Tibial artery (tissue), 4 donors: ENCODE data around the gene HSF2BP.
"Not testable (repeated sequence)": the region's sequence is repeated elsewhere in the genome, so short reads cannot be mapped to it uniquely, and the experiment has no call there.

Experiments
- DNase-seq, 2 donors: peaks; one replicate each; pipeline ENCODE4 v3.0.0-alpha.2; 2019
- H3K27ac ChIP-seq, 2 donors: fragments of 200-600 bp; sonication (generic) in 1 of 2; 1 replicate in 1 of 2; 2 replicates in 1 of 2; pipeline ENCODE4 v1.5.1; 2018 to 2019; ENCODE audit warnings: mild to moderate bottlenecking in 1 of 2
- H3K27me3 ChIP-seq, 2 donors: fragments of 200-600 bp; sonication (generic) in 1 of 2; one replicate each; pipeline versions ENCODE4 v1.5.1 to v1.6.0; 2016 to 2019
- H3K36me3 ChIP-seq, 3 donors: fragments of 200-600 bp; sonication (generic) in 2 of 3; one replicate each; pipeline ENCODE4 v1.5.1; 2016 to 2019; ENCODE audit warnings: mild to moderate bottlenecking in 2 of 3
- H3K4me1 ChIP-seq, 4 donors: fragments of 200-600 bp; sonication (generic) in 2 of 4; 1 replicate in 3 of 4; 2 replicates in 1 of 4; pipeline ENCODE4 v1.5.1; 2016 to 2019
- H3K4me3 ChIP-seq, 2 donors: fragments of 200-600 bp; sonication (generic) in 1 of 2; 1 replicate in 1 of 2; 2 replicates in 1 of 2; pipeline ENCODE4 v1.5.1; 2018 to 2019; ENCODE audit warnings: mild to moderate bottlenecking in 2 of 2
- H3K9me3 ChIP-seq, 3 donors: fragments of 200-600 bp; sonication (generic) in 1 of 3; one replicate each; pipeline ENCODE4 v1.5.1; 2016 to 2019
- CTCF ChIP-seq, 2 experiments: fragments of 200-600 bp in 1 of 2; fragments of 450-650 bp in 1 of 2; IDR thresholded peaks; one replicate each; pipeline ENCODE4 v1.5.1; 2017 to 2019; ENCODE audit warnings: antibody characterized with exemption in 2 of 2, mild to moderate bottlenecking in 1 of 2, moderate library complexity in 1 of 2
- intact Hi-C: fragments of 100-400 bp; cut with DNase I; formaldehyde crosslinking; loops from one replicate; pipeline ENCODE4 v1.15.0; 2023; ENCODE audit warnings: low total_unique reads

The HSF2BP gene

DNA sequence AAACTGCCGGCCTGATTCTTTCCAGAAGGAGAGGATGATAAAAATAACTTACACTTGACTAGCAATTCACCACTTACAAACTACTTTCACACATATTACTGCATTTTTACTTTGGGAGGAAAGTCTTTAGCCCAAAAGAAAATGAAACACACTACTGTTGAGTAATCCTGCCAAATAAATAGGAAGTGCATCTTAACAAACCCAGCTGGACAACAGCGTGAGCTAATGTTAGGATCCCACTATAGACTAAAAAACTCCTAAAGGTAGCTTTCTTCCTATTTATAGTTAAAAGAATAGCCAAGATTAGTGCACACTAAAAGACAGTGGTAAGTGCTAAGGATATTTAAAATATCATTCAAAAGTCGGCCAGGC, 83.8 kb downstream of the HSF2BP start:
- no peak overlapping the region for H3K4me3 ChIP-seq
- peaks cover 0 to 18% (median 6%) of the 10 kb centered on the region in 4 donors for H3K4me1 ChIP-seq
- no peaks in the 10 kb centered on the region for H3K9me3 ChIP-seq
- H3K27ac ChIP-seq: peak overlapping the region; percentile 71 to 81
- no peak for TF ChIP-seq CTCF (IDR thresholded peaks at IDR 0.05)
- intact Hi-C loops: no loop called here
- no peaks in the 10 kb centered on the region for H3K27me3 ChIP-seq
- H3K36me3 ChIP-seq: no peaks in the 10 kb centered on the region
- no peak for DNase-seq

GRCh38 chr21:43574741-43575472, 84.4 kb downstream of the HSF2BP start:
- Histone ChIP-seq H3K4me1 (peaks cover 0 to 18% (median 6%) of the 10 kb centered on the region in 4 donors), H3K36me3 (no peaks in the 10 kb centered on the region), H3K27ac (peak overlapping the region; percentile 71 to 81), H3K4me3 (no peak overlapping the region), H3K27me3 (no peaks in the 10 kb centered on the region), H3K9me3 (no peaks in the 10 kb centered on the region)
- TF ChIP-seq CTCF (IDR thresholded peaks at IDR 0.05): no peak
- intact Hi-C loops: no loop called here
- DNase-seq: peak; percentile 63 to 88

DNA sequence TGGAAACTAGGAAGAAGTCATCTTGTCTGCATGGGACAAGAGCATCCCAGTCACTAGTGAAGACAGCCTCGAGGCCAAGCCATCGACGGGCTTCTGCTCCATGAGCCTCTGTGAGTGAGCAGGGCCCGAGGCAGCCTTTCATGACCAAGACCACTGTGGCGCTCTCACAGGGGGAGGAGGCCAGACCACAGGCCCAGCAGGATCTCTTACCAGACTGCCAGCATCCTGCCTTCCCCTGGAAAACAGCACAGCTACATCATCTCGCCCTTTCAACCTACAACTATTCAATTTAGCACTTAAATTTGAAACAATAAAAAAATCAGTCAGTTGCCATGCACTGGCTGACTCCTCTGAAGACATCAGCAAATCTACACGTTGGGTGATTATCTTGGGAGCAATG, 85.4 kb downstream of the HSF2BP start:
- Histone ChIP-seq H3K4me3 (no peak overlapping the region), H3K27ac (peak overlapping the region; percentile 71 to 81), H3K27me3 (no peaks in the 10 kb centered on the region), H3K9me3 (no peaks in the 10 kb centered on the region), H3K4me1 (peaks cover 0 to 18% (median 6%) of the 10 kb centered on the region in 4 donors), H3K36me3 (no peaks in the 10 kb centered on the region)
- intact Hi-C loops: no loop called here
- TF ChIP-seq CTCF (IDR thresholded peaks at IDR 0.05): no peak
- no peak for DNase-seq

GRCh38 chr21:43572446-43572845, 86.8 kb downstream of the HSF2BP start:
- no peaks in the 10 kb centered on the region for H3K36me3 ChIP-seq
- H3K4me3 ChIP-seq: no peak overlapping the region
- intact Hi-C loops: no loop called here
- no peaks in the 10 kb centered on the region for H3K27me3 ChIP-seq
- H3K27ac ChIP-seq: no peak overlapping the region
- H3K9me3 ChIP-seq: no peaks in the 10 kb centered on the region
- peaks cover 0 to 18% (median 6%) of the 10 kb centered on the region in 4 donors for H3K4me1 ChIP-seq
- DNase-seq: no peak
- no peak for TF ChIP-seq CTCF (IDR thresholded peaks at IDR 0.05)

GRCh38 chr21:43571976-43572375, 87.3 kb downstream of the HSF2BP start:
- H3K27ac ChIP-seq: no peak overlapping the region
- H3K27me3 ChIP-seq: no peaks in the 10 kb centered on the region
- no peak for TF ChIP-seq CTCF (IDR thresholded peaks at IDR 0.05)
- no peak for DNase-seq
- peaks cover 0 to 18% (median 6%) of the 10 kb centered on the region in 4 donors for H3K4me1 ChIP-seq
- H3K36me3 ChIP-seq: no peaks in the 10 kb centered on the region
- H3K4me3 ChIP-seq: no peak overlapping the region
- no peaks in the 10 kb centered on the region for H3K9me3 ChIP-seq
- intact Hi-C loops: no loop called here

DNA sequence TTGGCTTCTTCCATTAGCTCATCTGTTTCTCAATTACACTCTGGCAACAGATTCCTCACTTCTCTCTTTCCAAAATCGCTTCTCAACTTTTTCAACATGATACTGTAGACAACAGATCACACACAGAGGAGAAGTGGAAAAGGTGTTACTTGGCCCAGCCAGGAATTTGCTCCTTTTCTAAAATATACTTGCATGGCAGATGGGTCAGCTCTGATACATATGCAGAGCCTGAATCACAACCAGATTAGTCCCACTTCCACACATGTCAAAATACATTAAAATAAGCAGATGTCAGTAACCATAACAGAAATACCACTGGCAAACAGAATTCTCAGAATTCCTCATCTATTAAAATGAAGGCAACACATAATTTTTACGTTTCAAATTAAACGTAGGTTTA, 89.1 kb downstream of the HSF2BP start:
- H3K36me3 ChIP-seq, H3K27ac ChIP-seq, H3K9me3 ChIP-seq, H3K4me3 ChIP-seq, DNase-seq, intact Hi-C loops, H3K27me3 ChIP-seq: not testable (repeated sequence)
- H3K4me1 ChIP-seq: peaks cover 0 to 11% (median 6%) of the 10 kb centered on the region in 4 donors

DNA sequence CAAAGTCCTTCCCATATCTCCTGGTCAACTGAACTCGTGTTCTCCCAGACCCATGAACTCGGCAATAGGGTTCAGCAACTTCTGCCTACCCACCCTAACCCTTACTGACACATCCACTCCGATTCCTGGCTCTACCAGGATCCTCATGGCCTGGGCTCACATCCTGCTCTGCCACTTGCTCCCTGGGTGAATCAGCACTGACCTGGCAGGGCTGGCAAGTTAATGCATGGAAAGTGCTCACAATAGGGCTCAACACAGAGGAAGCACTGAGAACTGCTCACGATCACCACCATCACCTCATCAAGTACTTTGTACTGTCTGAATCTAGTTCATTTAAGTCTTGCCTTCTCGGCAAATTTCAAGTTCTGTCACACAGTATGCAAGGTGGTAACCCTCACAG, 96.8 kb downstream of the HSF2BP start:
- H3K9me3 ChIP-seq, H3K4me1 ChIP-seq, H3K27ac ChIP-seq, H3K36me3 ChIP-seq, H3K4me3 ChIP-seq, H3K27me3 ChIP-seq, DNase-seq, intact Hi-C loops: not testable (repeated sequence)

GRCh38 chr21:43540561-43540960, 118.7 kb downstream of the HSF2BP start:
- intact Hi-C loops, H3K9me3 ChIP-seq, H3K36me3 ChIP-seq, DNase-seq, H3K27me3 ChIP-seq, H3K4me1 ChIP-seq, H3K27ac ChIP-seq, H3K4me3 ChIP-seq: not testable (repeated sequence)

DNA sequence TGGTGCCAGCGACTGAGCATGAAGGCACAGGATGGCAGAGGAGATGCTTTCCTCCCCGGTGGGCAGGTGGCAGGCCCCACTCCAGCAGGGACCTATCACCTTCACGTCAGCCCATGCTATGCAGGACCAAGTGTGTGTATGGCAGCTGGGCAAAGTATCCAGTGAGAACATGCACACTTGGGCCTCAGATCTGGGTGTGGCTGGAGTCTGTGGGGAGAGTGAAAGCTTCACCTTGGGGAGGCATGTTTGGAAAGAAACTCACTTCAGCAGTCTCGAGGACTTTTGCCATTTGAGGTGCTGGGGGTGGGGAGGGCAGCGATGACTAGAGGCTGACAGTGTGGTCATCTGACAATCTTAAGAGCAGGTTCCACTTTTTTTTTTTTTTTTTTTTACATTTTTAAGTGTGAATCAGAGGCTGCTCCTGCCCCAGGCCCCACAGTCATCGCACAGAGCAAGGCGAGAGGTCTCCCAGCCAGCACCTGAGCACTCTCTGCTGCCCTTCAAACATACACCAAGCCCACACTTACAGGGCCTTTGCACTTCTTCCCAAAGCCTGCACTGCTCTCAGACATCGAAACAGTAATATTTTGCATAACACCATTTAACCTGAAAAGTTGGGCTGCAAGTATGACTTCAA, 136.7 kb downstream of the HSF2BP start:
- DNase-seq, H3K36me3 ChIP-seq, H3K27me3 ChIP-seq, H3K27ac ChIP-seq, intact Hi-C loops, H3K4me3 ChIP-seq, H3K9me3 ChIP-seq, H3K4me1 ChIP-seq: not testable (repeated sequence)
